Measurements from ENCODE around the gene FCRLB.

DNA sequence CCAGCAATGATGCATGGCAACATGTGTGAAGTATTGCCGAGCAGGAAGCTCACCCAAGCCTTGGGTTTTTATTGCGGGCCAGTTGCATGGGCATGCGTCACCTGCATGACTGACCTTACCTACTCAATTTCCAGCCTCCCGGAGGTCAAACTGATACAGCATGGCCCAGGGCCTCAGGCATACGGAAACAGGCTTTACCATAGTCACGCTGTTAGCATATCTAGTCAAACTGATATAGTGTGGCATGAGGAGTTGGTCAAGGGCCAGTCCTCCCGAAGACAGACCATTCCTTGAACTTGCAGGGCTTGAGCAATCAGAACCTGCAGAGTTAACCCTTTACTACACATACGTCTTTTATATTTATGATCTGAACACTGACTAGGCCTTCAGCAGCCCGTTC lies 21.9 kb downstream of the FCRLB start:
- no peak for TF ChIP-seq POLR2A (IDR thresholded peaks at IDR 0.05)
- TF ChIP-seq, protein P1, sequence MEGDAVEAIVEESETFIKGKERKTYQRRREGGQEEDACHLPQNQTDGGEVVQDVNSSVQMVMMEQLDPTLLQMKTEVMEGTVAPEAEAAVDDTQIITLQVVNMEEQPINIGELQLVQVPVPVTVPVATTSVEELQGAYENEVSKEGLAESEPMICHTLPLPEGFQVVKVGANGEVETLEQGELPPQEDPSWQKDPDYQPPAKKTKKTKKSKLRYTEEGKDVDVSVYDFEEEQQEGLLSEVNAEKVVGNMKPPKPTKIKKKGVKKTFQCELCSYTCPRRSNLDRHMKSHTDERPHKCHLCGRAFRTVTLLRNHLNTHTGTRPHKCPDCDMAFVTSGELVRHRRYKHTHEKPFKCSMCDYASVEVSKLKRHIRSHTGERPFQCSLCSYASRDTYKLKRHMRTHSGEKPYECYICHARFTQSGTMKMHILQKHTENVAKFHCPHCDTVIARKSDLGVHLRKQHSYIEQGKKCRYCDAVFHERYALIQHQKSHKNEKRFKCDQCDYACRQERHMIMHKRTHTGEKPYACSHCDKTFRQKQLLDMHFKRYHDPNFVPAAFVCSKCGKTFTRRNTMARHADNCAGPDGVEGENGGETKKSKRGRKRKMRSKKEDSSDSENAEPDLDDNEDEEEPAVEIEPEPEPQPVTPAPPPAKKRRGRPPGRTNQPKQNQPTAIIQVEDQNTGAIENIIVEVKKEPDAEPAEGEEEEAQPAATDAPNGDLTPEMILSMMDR (IDR thresholded peaks at IDR 0.05), result no peak
- no peak for TF ChIP-seq EP300 (IDR thresholded peaks at IDR 0.05; ENCODE audit: low read depth)

Measured in transverse colon (tissue), 3 donors.